ENCODE data around the gene DNMBP.
"Not testable (repeated sequence)": the region's sequence is repeated elsewhere in the genome, so short reads cannot be mapped to it uniquely, and the experiment has no call there.

DNA sequence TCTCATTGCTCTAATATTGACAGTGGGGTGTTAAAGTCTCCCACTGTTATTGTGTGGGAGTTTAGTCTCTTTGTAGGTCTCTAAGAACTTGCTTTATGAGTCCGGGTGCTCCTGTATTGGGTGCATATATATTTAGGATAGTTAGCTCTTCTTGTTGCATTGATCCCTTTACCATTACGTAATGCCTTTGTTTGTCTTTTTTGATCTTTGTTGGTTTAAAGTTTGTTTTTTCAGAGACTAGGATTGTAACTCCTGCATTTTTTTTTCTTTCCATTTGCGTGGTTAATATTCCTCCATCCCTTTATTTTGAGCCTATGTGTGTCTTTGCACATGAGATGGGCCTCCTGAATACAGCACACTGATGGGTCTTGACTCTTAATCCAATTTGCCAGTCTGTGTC, 142.5 kb downstream of the DNMBP start:
- TF ChIP-seq, protein P1, sequence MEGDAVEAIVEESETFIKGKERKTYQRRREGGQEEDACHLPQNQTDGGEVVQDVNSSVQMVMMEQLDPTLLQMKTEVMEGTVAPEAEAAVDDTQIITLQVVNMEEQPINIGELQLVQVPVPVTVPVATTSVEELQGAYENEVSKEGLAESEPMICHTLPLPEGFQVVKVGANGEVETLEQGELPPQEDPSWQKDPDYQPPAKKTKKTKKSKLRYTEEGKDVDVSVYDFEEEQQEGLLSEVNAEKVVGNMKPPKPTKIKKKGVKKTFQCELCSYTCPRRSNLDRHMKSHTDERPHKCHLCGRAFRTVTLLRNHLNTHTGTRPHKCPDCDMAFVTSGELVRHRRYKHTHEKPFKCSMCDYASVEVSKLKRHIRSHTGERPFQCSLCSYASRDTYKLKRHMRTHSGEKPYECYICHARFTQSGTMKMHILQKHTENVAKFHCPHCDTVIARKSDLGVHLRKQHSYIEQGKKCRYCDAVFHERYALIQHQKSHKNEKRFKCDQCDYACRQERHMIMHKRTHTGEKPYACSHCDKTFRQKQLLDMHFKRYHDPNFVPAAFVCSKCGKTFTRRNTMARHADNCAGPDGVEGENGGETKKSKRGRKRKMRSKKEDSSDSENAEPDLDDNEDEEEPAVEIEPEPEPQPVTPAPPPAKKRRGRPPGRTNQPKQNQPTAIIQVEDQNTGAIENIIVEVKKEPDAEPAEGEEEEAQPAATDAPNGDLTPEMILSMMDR (conservative IDR thresholded peaks at IDR 0.05; ENCODE audit: low read depth in 2 of 2): not testable (repeated sequence)
- TF ChIP-seq EZH2 (IDR thresholded peaks at IDR 0.05; ENCODE audit: low read depth, unreplicated experiment); EZH2phosphoT487 (IDR thresholded peaks at IDR 0.05; ENCODE audit: unreplicated experiment); JUNB (IDR thresholded peaks at IDR 0.05; ENCODE audit: unreplicated experiment); POLR2AphosphoS5 (IDR thresholded peaks at IDR 0.05; ENCODE audit: low read depth); STAT1 (IDR thresholded peaks at IDR 0.05; ENCODE audit: unreplicated experiment); ZNF331 (CRISPR knock-in tag; IDR thresholded peaks at IDR 0.05; ENCODE audit: low read depth): not testable (repeated sequence)
- TF ChIP-seq, protein P2, sequence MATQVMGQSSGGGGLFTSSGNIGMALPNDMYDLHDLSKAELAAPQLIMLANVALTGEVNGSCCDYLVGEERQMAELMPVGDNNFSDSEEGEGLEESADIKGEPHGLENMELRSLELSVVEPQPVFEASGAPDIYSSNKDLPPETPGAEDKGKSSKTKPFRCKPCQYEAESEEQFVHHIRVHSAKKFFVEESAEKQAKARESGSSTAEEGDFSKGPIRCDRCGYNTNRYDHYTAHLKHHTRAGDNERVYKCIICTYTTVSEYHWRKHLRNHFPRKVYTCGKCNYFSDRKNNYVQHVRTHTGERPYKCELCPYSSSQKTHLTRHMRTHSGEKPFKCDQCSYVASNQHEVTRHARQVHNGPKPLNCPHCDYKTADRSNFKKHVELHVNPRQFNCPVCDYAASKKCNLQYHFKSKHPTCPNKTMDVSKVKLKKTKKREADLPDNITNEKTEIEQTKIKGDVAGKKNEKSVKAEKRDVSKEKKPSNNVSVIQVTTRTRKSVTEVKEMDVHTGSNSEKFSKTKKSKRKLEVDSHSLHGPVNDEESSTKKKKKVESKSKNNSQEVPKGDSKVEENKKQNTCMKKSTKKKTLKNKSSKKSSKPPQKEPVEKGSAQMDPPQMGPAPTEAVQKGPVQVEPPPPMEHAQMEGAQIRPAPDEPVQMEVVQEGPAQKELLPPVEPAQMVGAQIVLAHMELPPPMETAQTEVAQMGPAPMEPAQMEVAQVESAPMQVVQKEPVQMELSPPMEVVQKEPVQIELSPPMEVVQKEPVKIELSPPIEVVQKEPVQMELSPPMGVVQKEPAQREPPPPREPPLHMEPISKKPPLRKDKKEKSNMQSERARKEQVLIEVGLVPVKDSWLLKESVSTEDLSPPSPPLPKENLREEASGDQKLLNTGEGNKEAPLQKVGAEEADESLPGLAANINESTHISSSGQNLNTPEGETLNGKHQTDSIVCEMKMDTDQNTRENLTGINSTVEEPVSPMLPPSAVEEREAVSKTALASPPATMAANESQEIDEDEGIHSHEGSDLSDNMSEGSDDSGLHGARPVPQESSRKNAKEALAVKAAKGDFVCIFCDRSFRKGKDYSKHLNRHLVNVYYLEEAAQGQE (IDR thresholded peaks at IDR 0.05; ENCODE audit: unreplicated experiment): not testable (repeated sequence)

All from GM23338 (cell line).